GM10266 (cell line): ENCODE data around the gene COPE.

ENCODE experiments used
- DNase-seq: peaks from one replicate; pipeline ENCODE4 v3.0.0; 2012; ENCODE audit errors: extremely low spot score
- CTCF ChIP-seq: IDR thresholded peaks from 2 replicates; pipeline ENCODE4 v1.5.1; 2012; ENCODE audit warnings: mild to moderate bottlenecking, low read depth; ENCODE audit not compliant: control insufficient read depth, insufficient read depth; ENCODE audit errors: missing control alignments

Gene COPE

GRCh38 chr19:18915639-18916038 lies 3.5 kb downstream of the COPE start:
- DNase-seq: no peak
- peak; percentile 34 for TF ChIP-seq CTCF

GRCh38 chr19:18913466-18913865 lies 5.7 kb downstream of the COPE start:
- DNase-seq: no peak
- no peak for TF ChIP-seq CTCF

GRCh38 chr19:18912933-18913332 lies 6.3 kb downstream of the COPE start:
- DNase-seq: no peak
- TF ChIP-seq CTCF: no peak

GRCh38 chr19:18910801-18911436 lies 8.3 kb downstream of the COPE start:
- TF ChIP-seq CTCF: no peak
- no peak for DNase-seq

- DNase-seq: no peak
- no peak for TF ChIP-seq CTCF
These were observed 9.2 kb downstream of the COPE start for GRCh38 chr19:18910010-18910409.

GRCh38 chr19:18908917-18909619 lies 10.1 kb downstream of the COPE start:
- no peak for TF ChIP-seq CTCF

More at GRCh38 chr19:18908917-18909619, 10.1 kb downstream of the COPE start:
- DNase-seq: no peak
